Heart left ventricle (tissue), 13 donors: ENCODE measurements around the gene CD8B2.
"Not testable (repeated sequence)": the region's sequence is repeated elsewhere in the genome, so short reads cannot be mapped to it uniquely, and the experiment has no call there.

Experiments used
- CTCF ChIP-seq, 12 donors: fragments of 200-600 bp; sonication (generic) in 4 of 12; IDR thresholded peaks; one replicate each; pipeline versions ENCODE4 v1.5.0 to v1.8.0; 2018 to 2022; ENCODE audit warnings: antibody characterized with exemption in 12 of 12, mild to moderate bottlenecking in 5 of 12
- POLR2A ChIP-seq, 2 donors: fragments of 450-650 bp; IDR thresholded peaks; one replicate each; pipeline ENCODE4 v1.6.1; 2017; ENCODE audit warnings: antibody characterized with exemption in 2 of 2, mild to moderate bottlenecking in 2 of 2, moderate library complexity in 2 of 2
- donor health status: ischemic (EF 13 %, LVEDD 7.1; RV severe dilation, severe dysfunction).
- donor health status: DM: no; HTN: yes; CAD: no.
- donor health status: DM: no; HTN: no; CAD: no.
- donor health status: ischemic (EF 25% LVEDD 6.9; RV normal size, moderate dysfunction).
- donor health status: ischemic (EF 25% LVEDD 5.7; RV mildly dilated, moderate dysfunction).
- donor health status: ischemic (EF 35%, LVEDD 5.7; RV mildly dilated, moderate dysfunction).
- donor health status: nonischemic (EF 11% LVEDD 7.7; RV severe dilation, severe dysfunction).
- donor health status: DM: yes; HTN: yes; CAD: no.
- donor health status: PGD.
- donor health status: ischemic (EF 29% LVEDD 5.4; RV normal size, mild dysfunction).
- donor health status: nonischemic (EF 23%, LVEDD 6.1; RV moderate dilation, normal function).

GRCh38 chr2:106479563-106479962 is 7.6 kb upstream of the CD8B2 start:
- not testable (repeated sequence) for TF ChIP-seq POLR2A, CTCF (IDR thresholded peaks at IDR 0.05)
